KMS-11 (cell line): ENCODE measurements around the gene LCN9.

ENCODE experiments used
- H2AFZ ChIP-seq: fragments of 200-600 bp; sonication (generic); 2 replicates; pipeline ENCODE4 v1.6.1; 2016; ENCODE audit warnings: antibody characterized with exemption, mixed run types, low read depth
- H3K27ac ChIP-seq: fragments of 200-600 bp; sonication (generic); 2 replicates; pipeline ENCODE4 v1.6.1; 2016; ENCODE audit warnings: mild to moderate bottlenecking, mixed run types
- H3K27me3 ChIP-seq: fragments of 200-600 bp; sonication (generic); 2 replicates; pipeline ENCODE4 v1.6.1; 2017; ENCODE audit warnings: mild to moderate bottlenecking, low read depth, mixed run types, moderate library complexity; ENCODE audit not compliant: insufficient read depth
- H3K36me3 ChIP-seq: fragments of 200-600 bp; sonication (generic); 2 replicates; pipeline ENCODE4 v1.6.1; 2017; ENCODE audit warnings: mild to moderate bottlenecking, mixed run types; ENCODE audit not compliant: insufficient read depth
- H3K4me1 ChIP-seq: fragments of 200-600 bp; sonication (generic); 2 replicates; pipeline ENCODE4 v1.6.1; 2016; ENCODE audit warnings: mild to moderate bottlenecking, low read depth, mixed run types; ENCODE audit not compliant: poor library complexity, severe bottlenecking
- H3K4me2 ChIP-seq: fragments of 200-600 bp; sonication (generic); 2 replicates; pipeline ENCODE4 v1.7.0; 2016; ENCODE audit warnings: mild to moderate bottlenecking, mixed run types
- H3K4me3 ChIP-seq: fragments of 200-600 bp; sonication (generic); IDR thresholded peaks from 2 replicates; pipeline ENCODE4 v1.6.1; 2017; ENCODE audit warnings: low read depth, low read length, mixed read lengths; ENCODE audit not compliant: insufficient read depth
- H3K79me2 ChIP-seq: fragments of 200-600 bp; sonication (generic); 2 replicates; pipeline ENCODE4 v1.6.1; 2016; ENCODE audit warnings: low read depth, mixed run types; ENCODE audit not compliant: insufficient read depth
- H3K9ac ChIP-seq: fragments of 200-600 bp; sonication (generic); 2 replicates; pipeline ENCODE4 v1.6.1; 2016; ENCODE audit warnings: mild to moderate bottlenecking, mixed run types
- H4K20me1 ChIP-seq: fragments of 200-600 bp; sonication (generic); 2 replicates; pipeline ENCODE4 v1.6.1; 2016; ENCODE audit warnings: mild to moderate bottlenecking, mixed run types; ENCODE audit not compliant: insufficient read depth
- TF ChIP-seq, protein P1 (sequence below): fragments of 200-600 bp; sonication (generic); conservative IDR thresholded peaks from 2 replicates; pipeline ENCODE4 v1.6.1; 2017; ENCODE audit warnings: low read depth, mild to moderate bottlenecking, antibody characterized with exemption, low read length, moderate library complexity, mixed read lengths

Gene LCN9

DNA sequence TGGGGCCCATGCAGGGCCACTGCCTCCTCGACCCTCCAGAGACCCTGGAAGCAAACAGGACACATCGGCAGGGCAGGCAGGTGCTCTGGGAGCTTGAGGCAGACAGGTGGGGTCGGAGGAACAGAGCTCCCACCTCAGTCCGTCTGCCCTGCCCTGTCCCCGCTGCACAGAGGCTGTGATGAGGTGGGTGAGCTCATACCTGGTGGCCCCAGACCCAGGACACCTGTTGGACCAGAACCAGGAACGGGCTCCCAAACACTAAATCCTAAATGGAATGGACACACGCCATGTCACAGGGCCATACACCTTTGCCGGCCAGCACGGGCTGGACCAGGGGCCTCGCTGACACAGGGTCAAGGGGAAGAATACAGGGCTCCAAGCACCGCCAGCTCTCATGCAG, 30.7 kb downstream of the LCN9 start:
- Histone ChIP-seq H4K20me1 (no peaks in the 10 kb centered on the region), H3K4me2 (no peak overlapping the region), H3K79me2 (no peaks in the 10 kb centered on the region), H3K4me3 (no peak overlapping the region), H2AFZ (no peak overlapping the region), H3K36me3 (no peaks in the 10 kb centered on the region), H3K27ac (no peak overlapping the region), H3K27me3 (peaks cover 78% of the 10 kb centered on the region), H3K9ac (no peak overlapping the region), H3K4me1 (no peaks in the 10 kb centered on the region)
- TF ChIP-seq, protein P1, sequence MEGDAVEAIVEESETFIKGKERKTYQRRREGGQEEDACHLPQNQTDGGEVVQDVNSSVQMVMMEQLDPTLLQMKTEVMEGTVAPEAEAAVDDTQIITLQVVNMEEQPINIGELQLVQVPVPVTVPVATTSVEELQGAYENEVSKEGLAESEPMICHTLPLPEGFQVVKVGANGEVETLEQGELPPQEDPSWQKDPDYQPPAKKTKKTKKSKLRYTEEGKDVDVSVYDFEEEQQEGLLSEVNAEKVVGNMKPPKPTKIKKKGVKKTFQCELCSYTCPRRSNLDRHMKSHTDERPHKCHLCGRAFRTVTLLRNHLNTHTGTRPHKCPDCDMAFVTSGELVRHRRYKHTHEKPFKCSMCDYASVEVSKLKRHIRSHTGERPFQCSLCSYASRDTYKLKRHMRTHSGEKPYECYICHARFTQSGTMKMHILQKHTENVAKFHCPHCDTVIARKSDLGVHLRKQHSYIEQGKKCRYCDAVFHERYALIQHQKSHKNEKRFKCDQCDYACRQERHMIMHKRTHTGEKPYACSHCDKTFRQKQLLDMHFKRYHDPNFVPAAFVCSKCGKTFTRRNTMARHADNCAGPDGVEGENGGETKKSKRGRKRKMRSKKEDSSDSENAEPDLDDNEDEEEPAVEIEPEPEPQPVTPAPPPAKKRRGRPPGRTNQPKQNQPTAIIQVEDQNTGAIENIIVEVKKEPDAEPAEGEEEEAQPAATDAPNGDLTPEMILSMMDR: no peak

DNA sequence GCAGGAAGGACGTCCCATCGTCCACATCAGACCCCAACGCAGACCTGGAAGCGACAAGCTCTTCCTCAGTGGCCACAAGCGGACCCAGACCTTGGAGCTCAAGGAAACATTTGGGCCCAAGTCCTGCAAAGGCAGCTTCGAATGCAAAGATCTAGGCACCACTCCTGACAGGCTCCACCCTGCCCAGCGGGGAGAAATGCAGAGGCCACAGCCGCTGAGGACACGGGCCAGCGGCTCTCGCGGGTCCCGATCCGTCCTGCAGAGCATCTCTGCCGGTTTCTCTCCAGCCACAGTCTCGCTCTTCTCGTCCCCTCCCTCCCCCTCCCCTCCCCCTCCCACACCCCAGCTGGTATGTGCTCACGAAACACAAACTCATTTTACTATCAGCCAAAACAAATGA, 31.3 kb downstream of the LCN9 start:
- H2AFZ ChIP-seq: no peak overlapping the region
- H3K4me3 ChIP-seq: no peak overlapping the region
- peaks cover 78% of the 10 kb centered on the region for H3K27me3 ChIP-seq
- no peak overlapping the region for H3K27ac ChIP-seq
- no peaks in the 10 kb centered on the region for H3K79me2 ChIP-seq
- H3K9ac ChIP-seq: no peak overlapping the region
- no peak overlapping the region for H3K4me2 ChIP-seq
- no peaks in the 10 kb centered on the region for H3K4me1 ChIP-seq
- H4K20me1 ChIP-seq: no peaks in the 10 kb centered on the region
- no peaks in the 10 kb centered on the region for H3K36me3 ChIP-seq
- TF ChIP-seq, protein P1: no peak

DNA sequence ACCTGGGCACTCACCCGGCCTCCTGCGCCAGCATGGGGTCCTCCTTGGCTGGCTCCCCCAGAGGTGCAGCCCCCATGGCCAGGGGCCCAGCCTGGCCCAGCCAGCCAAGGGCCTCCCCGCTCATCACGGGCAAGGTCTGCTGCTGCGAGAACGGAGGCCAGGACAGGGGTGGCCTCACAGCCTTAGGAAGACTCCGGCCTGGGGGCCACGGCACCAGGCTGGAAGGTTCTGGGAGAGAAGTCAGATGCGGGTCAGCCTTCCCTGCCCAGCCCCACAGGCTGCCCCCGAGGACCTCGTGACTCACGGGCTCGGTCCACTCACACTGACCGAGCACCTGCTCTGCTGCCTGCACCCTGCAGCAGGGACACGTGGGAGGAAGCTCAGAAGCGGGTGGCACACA, 31.9 kb downstream of the LCN9 start:
- H2AFZ ChIP-seq: no peak overlapping the region
- H3K27me3 ChIP-seq: peaks cover 80% of the 10 kb centered on the region
- no peaks in the 10 kb centered on the region for H4K20me1 ChIP-seq
- H3K79me2 ChIP-seq: no peaks in the 10 kb centered on the region
- TF ChIP-seq, protein P1: no peak
- H3K4me1 ChIP-seq: no peaks in the 10 kb centered on the region
- H3K4me3 ChIP-seq: no peak overlapping the region
- no peak overlapping the region for H3K27ac ChIP-seq
- no peak overlapping the region for H3K9ac ChIP-seq
- no peaks in the 10 kb centered on the region for H3K36me3 ChIP-seq
- no peak overlapping the region for H3K4me2 ChIP-seq

DNA sequence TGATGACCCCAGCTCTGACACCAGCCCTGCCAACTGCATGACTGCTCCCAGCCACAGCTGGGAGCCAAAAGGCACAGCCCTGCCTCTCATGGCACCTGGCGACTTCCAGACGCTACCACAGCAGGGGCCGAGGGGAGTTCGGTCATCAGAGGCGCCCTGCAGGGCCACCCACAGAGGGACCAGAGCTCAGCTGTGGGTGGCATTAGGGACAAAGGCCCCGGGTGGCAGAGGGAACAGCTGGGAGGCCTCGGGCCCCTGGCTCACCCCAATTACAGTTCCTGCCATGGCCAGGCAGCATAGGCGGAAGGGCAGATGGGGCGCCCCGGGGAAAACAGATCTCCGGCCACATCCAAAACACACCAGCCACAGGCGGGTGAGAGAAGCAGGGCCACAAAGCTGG, 32.5 kb downstream of the LCN9 start:
- no peaks in the 10 kb centered on the region for H3K4me1 ChIP-seq
- no peaks in the 10 kb centered on the region for H3K36me3 ChIP-seq
- no peak overlapping the region for H3K27ac ChIP-seq
- no peak overlapping the region for H2AFZ ChIP-seq
- no peaks in the 10 kb centered on the region for H3K79me2 ChIP-seq
- H3K9ac ChIP-seq: no peak overlapping the region
- H3K4me2 ChIP-seq: no peak overlapping the region
- TF ChIP-seq, protein P1: no peak
- no peak overlapping the region for H3K4me3 ChIP-seq
- peaks cover 86% of the 10 kb centered on the region for H3K27me3 ChIP-seq
- H4K20me1 ChIP-seq: no peaks in the 10 kb centered on the region
